ENCODE data around the gene NEUROD4.

The NEUROD4 gene

DNA sequence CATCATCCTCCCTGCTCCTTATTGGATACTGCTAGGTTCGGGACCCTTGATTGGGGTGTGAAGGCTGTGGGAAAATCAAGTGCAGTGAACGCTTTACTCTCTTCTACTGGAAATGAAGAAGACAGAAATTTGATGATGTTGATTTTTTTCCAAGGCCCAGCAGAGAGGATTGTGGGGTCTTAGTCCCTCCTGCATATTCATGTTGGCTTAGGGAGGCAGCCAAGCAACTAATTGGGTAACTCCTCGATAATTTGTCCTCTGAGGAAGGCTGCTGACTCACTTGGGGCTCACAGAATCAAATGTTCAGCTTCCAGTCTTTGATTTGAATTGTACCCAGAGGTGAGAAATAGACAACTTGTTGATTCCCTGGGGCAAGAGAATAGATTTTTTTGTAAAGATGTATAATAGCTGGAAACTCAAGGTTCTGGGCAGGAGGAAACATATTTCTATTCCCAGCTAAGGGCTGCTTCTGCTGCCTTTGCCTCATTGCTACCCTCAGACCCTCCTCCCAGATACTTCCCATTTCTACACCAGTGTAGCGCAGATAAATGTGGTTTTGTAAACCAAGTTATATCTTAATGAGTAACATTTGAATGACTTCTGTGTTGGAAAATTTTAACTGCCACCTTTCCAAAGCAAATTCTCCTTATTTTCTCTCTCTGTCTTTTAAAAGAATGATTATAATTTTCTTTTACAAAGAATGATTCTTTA lies 21.7 kb downstream of the NEUROD4 start:
- TF ChIP-seq, protein P1, sequence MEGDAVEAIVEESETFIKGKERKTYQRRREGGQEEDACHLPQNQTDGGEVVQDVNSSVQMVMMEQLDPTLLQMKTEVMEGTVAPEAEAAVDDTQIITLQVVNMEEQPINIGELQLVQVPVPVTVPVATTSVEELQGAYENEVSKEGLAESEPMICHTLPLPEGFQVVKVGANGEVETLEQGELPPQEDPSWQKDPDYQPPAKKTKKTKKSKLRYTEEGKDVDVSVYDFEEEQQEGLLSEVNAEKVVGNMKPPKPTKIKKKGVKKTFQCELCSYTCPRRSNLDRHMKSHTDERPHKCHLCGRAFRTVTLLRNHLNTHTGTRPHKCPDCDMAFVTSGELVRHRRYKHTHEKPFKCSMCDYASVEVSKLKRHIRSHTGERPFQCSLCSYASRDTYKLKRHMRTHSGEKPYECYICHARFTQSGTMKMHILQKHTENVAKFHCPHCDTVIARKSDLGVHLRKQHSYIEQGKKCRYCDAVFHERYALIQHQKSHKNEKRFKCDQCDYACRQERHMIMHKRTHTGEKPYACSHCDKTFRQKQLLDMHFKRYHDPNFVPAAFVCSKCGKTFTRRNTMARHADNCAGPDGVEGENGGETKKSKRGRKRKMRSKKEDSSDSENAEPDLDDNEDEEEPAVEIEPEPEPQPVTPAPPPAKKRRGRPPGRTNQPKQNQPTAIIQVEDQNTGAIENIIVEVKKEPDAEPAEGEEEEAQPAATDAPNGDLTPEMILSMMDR (IDR thresholded peaks at IDR 0.05; ENCODE audit: control insufficient read depth, insufficient read depth, low read depth, low read length, missing control alignments), result no peak
- no peak for DNase-seq (ENCODE audit: low read depth)
- no peak overlapping the region for H3K4me3 ChIP-seq (ENCODE audit: control insufficient read depth, low read depth, low read length)

DNA sequence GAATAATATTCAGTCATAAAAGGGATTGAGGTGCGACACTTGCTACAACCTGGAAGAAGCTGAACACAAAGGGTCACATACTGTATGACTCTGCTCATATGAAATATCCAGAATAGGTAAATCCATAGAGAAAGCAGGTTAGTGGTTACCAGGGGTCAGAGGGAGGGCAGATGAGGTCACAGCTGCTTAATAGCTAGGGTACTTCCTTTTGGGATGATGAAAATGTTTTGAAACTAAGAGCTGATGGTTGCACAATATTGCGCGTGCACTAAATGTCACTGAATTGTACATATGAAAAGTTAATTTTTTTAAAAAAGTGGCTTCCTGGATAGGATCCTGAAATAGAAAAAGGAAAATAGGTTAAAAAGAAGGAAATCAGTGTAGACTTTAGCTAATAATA lies 23.8 kb downstream of the NEUROD4 start:
- TF ChIP-seq, protein P1 (IDR thresholded peaks at IDR 0.05; ENCODE audit: control insufficient read depth, insufficient read depth, low read depth, low read length, missing control alignments), result no peak
- no peak for DNase-seq (ENCODE audit: low read depth)
- no peak overlapping the region for H3K4me3 ChIP-seq (ENCODE audit: control insufficient read depth, low read depth, low read length)

DNA sequence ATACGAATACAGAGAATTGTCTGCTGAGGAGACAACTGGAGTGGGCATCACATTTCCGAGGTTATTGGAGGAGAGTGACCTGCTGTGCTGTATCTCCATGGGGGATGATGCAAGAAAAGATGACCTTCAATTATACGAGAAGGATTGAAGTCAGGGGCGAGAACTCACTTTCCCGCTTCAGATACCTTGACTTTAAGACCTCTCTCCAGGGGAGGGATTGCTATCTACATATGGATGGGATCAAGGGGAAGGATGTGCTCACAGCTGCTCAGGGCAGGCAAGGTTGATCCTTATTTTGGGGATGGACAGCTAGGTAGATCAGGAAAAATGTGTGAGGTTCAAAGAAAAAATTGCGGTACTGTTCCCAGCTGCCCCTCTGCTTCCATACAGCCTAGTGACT lies 24.4 kb downstream of the NEUROD4 start:
- no peak overlapping the region for H3K4me3 ChIP-seq (ENCODE audit: control insufficient read depth, low read depth, low read length)
- TF ChIP-seq, protein P1 (IDR thresholded peaks at IDR 0.05; ENCODE audit: control insufficient read depth, insufficient read depth, low read depth, low read length, missing control alignments), result no peak
- DNase-seq (ENCODE audit: low read depth), result no peak

DNA sequence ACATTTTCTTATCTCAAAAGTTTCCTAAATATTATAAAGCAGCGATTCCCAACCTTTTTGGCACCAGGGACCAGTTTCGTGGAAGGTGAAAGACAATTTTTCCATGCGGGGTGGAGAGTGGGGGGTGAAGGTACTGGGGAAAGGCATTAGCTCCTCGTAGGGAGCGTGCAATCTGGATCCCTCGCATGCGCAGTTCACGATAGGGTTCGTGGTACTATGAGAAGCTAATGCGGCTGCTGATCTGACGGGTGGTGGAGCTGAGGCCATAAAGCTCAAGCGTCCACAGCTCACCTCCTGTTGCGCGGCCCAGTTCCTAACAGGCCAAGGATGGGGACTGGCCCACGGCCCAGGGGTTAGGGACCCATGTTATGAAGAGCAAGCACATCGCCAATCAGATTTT lies 29.9 kb downstream of the NEUROD4 start:
- TF ChIP-seq, protein P1 (IDR thresholded peaks at IDR 0.05; ENCODE audit: control insufficient read depth, insufficient read depth, low read depth, low read length, missing control alignments), result no peak
- DNase-seq (ENCODE audit: low read depth), result no peak

DNA sequence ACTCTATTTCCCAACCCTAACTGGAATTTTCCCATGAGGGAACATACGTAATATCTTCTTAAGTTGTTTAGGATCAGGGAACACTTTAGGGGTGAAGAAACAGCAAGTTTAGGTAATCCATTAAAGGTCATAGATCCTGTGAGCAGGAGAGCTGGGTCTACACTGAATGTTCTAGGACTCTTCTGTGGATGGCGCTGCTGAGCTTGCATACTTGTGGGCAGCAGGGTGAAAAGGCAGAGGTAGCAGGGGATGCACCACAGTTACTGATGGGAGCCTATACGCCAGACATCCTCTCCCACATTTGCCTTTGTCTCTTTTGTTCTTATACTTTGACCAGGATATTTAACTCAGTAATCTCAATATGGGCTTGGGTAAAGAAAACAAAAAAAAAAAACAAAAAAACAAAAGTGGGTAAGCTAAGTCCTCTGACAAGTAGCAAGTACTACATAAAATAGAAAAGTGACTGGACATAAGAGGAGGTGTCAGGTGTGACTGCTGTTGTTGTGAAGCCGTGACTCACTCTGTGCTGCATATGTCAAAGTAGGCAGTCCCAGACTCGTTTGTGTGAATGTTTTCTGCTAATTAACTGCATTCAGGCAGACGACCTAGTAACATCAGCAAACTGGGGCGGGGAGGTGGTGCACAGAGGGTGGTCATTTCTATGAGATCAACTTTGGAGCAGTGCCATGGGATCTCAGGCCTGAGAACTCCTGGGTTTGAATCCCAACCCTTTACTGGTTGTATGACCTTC lies 31.6 kb downstream of the NEUROD4 start:
- TF ChIP-seq, protein P1 (IDR thresholded peaks at IDR 0.05; ENCODE audit: control insufficient read depth, insufficient read depth, low read depth, low read length, missing control alignments), result no peak
- DNase-seq (ENCODE audit: low read depth), result no peak
- H3K4me3 ChIP-seq (ENCODE audit: control insufficient read depth, low read depth, low read length), result no peak overlapping the region

More for the DNA sequence above, 29.9 kb downstream of the NEUROD4 start:
- no peak overlapping the region for H3K4me3 ChIP-seq (ENCODE audit: control insufficient read depth, low read depth, low read length)

DNA sequence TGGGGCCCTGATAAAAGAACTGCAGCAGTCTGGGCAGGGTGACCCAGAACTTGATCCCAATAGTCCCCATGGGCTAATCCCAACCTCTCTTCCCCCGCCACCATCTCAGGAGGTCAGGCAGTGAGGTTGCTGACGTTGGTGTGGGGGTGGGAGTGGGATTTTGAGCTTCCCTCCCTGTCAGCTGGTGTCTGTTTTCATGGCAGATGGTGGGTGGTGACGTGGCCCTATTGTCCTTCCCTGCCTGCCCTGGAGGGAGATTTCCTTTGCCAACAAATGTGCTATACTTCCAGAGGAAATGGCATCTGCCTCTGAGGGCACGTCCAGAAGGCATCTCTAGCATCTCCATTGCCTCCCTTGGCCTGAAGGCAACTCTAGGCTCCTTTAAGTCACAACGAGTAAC lies 37.7 kb downstream of the NEUROD4 start:
- DNase-seq (ENCODE audit: low read depth), result no peak
- TF ChIP-seq, protein P1 (IDR thresholded peaks at IDR 0.05; ENCODE audit: control insufficient read depth, insufficient read depth, low read depth, low read length, missing control alignments), result no peak
- H3K4me3 ChIP-seq (ENCODE audit: control insufficient read depth, low read depth, low read length), result no peak overlapping the region
